ACHN (cell line): ENCODE results near the gene TM9SF2.
A peak's percentile ranks its signal among the peaks of the same experiment; 100 is the strongest.

Experiments
- DNase-seq: peaks from one replicate; pipeline ENCODE4 v3.0.0-alpha.2; 2015
- in situ Hi-C: cut with HindIII; loops from 2 replicates; pipeline ENCODE4 v1.10.0; 2017; ENCODE audit warnings: low sequenced_read_pairs, low pct_ligation_motif_present, low pct_unique_long_range_greater_than_20kb

Gene TM9SF2

DNA sequence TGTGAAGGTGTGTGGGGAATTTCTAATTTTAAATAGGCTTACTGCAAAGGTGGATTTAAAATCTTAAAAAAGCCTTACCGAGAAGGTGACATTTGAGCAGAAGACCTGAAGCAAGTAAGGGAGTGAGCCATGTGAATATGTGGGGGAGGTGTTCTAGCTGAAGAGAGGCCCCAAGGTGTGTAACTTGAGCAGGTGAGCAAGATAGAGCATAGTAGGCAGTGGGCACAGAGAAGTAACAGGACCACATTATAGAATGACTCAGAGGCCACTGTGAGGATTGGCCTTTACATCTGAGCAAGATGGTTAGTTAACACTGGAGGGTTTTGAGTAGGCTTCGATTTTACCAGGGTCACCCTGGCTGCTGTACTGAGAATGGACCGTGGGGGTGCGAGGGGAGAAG is 22.6 kb downstream of the TM9SF2 start:
- in situ Hi-C loops: no loop called here

DNA sequence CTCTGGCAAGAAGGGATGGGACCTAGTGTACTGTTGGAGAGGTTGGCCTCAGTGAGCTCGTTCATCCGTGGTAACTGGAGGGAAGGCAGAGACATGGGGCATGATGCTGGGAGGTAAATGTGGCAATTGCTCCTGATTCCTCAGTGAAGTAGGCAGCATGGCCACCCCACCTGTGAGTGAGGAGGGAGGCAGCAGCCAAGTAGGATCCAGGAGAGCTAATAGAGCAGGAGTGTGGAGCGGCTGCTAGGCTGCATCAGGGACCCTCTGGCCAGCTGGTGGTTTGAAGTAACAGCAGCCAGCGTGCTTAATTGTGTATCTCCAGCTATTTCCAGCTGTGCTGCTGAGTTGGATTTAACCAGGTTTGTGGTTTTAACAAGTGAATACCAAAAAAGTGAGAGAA is 24.7 kb downstream of the TM9SF2 start:
- no peak for DNase-seq
- in situ Hi-C loops: no loop called here

More for the DNA sequence above, 22.6 kb downstream of the TM9SF2 start:
- DNase-seq: no peak

- in situ Hi-C loops: no loop called here
- DNase-seq: no peak
Observed at GRCh38 chr13:99526549-99526948, 25.3 kb downstream of the TM9SF2 start.

GRCh38 chr13:99527301-99527700 is 26.0 kb downstream of the TM9SF2 start:
- in situ Hi-C loops: no loop called here
- no peak for DNase-seq

- in situ Hi-C loops: no loop called here
- DNase-seq: peak; percentile 19
Observed at GRCh38 chr13:99528547-99528946, 27.3 kb downstream of the TM9SF2 start.

DNA sequence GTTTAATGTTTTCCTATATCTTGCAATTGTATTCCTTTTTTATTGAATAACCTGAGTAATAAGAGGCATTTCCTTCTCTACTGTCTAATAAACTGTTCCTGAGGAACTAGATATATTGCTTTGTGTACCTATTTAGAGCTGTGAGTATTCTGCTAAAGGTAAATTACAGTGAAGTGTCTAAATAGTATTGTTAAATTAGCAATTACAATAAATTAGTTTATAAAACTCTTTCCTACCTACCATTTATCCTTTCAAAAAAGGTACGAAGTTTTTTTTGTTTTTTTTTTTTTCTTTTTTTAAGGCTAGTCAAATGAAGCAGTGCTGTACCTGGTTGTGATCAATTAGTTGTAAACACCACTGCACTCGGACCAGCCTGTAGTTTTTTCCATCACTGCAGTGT is 34.8 kb downstream of the TM9SF2 start:
- in situ Hi-C loops: no loop called here
- no peak for DNase-seq

DNA sequence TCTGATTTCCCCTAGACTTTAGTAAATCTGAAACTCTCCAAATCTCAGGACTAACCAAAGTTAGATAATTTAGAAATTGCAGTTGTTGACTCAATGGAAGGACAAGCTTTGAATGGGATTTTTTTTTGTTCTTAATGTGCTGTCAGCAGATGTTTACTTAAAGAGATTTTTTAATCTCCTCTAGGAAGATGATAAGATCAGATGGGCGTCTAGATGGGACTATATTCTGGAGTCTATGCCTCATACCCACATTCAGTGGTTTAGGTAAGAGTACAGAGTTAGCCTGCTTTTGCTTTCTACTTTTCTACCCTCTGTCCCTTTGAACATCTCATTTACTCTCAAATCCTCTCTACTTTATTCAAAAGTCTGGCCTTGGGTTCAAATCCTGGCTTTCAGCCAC is 39.3 kb downstream of the TM9SF2 start:
- in situ Hi-C loops: no loop called here
- no peak for DNase-seq

- in situ Hi-C loops: no loop called here
- DNase-seq: no peak
Observed at GRCh38 chr13:99542788-99543406, 41.6 kb downstream of the TM9SF2 start.

GRCh38 chr13:99545361-99545760 is 44.1 kb downstream of the TM9SF2 start:
- in situ Hi-C loops: no loop called here
- no peak for DNase-seq

- in situ Hi-C loops: no loop called here
- DNase-seq: no peak
Observed at GRCh38 chr13:99545979-99546378, 44.7 kb downstream of the TM9SF2 start.

GRCh38 chr13:99546878-99547277 is 45.6 kb downstream of the TM9SF2 start:
- in situ Hi-C loops: no loop called here

GRCh38 chr13:99548448-99548847 is 47.2 kb downstream of the TM9SF2 start:
- DNase-seq: no peak
- in situ Hi-C loops: no loop called here

More at GRCh38 chr13:99546878-99547277, 45.6 kb downstream of the TM9SF2 start:
- no peak for DNase-seq

DNA sequence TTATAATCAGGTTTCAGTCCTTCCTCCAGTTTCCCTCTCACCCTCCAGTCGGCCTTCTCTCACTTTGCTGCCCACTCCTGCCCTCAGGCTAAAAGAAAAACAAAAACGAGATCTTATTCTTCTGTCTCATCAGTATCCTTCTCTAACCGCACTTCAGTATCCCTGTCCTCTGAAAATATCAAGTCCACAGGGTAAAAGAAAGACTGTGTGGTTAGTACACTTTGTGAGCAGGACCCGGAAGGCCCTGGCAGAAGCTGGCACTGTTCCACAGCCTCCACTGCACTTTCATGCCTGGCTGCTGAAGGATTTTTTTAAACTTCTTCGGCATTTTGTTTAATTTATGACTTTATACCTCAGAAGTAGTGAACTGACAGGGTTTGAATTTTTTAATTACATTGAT is 51.8 kb downstream of the TM9SF2 start:
- in situ Hi-C loops: no loop called here
- DNase-seq: no peak

DNA sequence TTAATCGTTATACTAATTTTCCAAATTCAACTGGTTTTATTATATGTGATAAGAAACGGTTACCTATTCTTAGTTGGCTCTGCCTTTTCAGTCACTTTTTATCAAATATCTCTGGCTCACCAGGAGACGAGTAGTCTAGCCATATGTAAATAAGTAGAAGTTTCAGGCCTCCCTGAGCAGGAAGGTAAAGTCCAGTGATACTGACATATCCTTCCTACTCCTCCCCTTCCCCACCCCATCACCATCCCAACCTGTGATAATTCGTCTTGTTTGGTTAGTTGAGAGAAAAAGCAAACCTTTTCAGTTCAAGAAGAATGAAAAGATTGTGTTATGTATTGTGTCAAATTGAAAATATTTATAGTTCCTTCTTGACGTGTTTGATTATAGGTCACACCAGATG is 53.9 kb downstream of the TM9SF2 start:
- DNase-seq: no peak
- in situ Hi-C loops: no loop called here

DNA sequence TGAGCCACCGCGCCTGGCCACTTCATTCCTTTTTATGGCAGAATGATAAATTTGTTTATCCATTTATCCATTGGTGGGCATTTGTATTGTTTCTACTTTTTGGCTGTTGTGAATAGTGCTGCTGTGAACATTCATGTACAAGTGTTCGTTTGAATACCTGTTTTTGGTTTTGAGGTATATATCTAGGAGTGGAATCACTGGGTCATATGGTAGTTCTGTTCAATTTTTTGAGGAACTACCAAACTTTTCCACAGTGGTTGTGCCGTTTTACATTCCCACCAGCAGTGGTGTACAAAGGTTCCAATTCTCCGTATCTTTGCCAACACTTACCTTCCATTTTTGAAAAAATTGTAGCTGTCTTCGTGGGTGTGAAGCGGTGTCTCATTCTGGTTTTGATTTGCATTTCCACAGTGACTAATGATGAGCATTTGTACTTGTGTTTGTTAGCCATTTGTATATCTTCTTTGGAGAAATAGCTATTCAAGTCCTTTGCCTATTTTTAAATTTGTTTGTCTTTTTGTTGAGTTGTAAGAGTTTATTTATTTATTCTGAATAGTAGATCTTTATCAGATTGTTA is 55.7 kb downstream of the TM9SF2 start:
- in situ Hi-C loops: no loop called here
- DNase-seq: no peak

DNA sequence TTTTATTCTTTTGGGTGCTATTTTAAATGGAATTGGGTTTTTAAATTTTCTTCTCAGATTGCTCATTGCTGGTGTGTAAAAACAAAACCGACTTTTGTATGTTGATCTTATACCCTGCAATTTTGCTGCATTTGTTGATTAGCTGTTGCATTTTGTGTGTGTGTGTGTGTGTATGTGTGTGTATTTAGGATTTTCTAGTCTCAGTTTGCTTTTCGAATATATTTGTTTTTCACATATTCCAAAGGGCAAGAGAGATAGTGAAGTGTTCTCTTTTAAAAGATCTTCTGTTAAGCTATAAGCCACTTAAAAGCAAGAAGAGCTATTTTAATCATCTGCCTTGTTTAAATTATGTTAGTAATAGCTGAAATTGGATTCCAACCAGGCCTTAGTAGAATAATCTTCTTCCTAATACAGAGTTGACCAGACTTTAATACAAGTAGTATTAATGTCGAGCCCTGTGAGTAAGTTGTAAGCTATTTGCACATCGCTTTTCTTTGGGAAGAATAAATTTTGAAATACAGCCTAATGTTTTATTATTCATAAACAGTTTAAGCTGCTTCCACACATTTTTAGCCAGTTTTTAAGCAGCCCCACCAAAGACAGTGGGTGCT is 57.4 kb downstream of the TM9SF2 start:
- DNase-seq: no peak
- in situ Hi-C loops: no loop called here

- in situ Hi-C loops: no loop called here
Observed at GRCh38 chr13:99559560-99559959, 58.3 kb downstream of the TM9SF2 start.

GRCh38 chr13:99563404-99563803 is 62.1 kb downstream of the TM9SF2 start:
- in situ Hi-C loops: no loop called here
- no peak for DNase-seq

More at GRCh38 chr13:99559560-99559959, 58.3 kb downstream of the TM9SF2 start:
- no peak for DNase-seq

DNA sequence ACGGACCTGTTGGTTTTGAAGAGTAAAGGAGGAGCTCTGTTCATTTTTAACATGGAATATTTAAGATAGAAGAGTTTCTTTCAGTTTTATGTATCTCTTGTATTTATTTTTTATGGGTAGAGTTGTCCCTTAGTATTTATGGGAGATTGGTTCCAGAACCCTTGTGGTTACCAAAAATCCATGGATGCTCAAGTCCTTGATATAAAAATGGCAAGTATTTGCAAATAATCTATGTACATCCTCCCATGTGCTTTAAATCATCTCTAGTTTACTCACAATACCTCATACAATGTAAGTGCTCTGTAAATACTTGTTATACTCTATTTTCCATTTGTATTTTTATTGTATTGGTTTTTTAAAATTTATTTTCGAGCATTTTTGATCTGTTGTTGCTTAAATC is 63.1 kb downstream of the TM9SF2 start:
- no peak for DNase-seq
- in situ Hi-C loops: no loop called here

- no peak for DNase-seq
- in situ Hi-C loops: no loop called here
Observed at GRCh38 chr13:99565478-99566124, 64.3 kb downstream of the TM9SF2 start.
